ENCODE data around the gene ST6GALNAC5.

Gene ST6GALNAC5

DNA sequence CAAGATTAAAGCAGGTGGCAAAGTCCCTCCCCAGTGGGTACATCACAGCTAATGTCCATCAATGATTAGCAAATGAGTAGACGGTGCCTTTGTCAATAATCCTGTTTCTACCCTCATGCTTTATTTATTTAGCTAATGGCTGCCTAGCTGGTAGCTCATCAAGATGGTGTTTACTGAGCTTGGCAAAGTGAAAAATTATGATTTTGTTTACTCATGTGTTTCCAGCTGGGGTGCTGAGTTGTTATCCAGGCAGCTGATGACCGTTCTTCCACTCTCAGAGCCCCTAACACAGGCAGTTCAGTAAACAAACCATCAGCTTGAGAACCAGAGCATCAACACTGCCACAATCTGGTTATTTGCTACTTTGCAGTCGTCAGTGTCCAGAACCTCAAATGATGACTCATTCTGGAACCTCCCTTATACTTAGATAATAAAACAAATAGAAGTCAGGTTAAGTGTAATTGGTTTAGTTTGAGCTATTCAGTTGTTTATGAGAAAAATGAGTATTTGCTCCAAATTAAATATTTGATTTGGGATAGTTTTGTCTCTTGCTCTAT lies 163.9 kb downstream of the ST6GALNAC5 start:
- in situ Hi-C loops (cut with HindIII; ENCODE audit: low pct_unique_long_range_greater_than_20kb, low sequenced_read_pairs) = no loop called here
- no peak for DNase-seq (ENCODE audit: low read depth in 1 of 2, low spot score in 1 of 2)
- no peak for TF ChIP-seq JUND (IDR thresholded peaks at IDR 0.05; ENCODE audit: low read depth)

DNA sequence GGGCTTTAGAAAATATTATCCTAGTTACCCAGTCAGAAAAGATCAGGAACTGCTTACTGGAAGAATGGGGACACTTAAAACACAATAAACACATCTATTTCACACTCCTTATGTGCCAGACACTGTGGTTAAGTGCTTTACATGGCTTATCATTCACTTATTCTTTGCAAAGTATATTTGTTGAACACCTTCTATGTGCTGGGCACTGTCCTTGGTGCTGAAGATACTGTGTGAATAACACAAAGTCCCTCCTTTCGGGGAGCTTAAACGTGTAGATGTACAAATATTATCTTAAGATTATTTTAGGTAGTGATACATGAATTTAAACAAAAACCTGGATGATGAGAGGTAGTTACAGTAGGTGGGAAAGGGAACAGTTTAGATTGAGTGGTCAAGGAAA lies 169.3 kb downstream of the ST6GALNAC5 start:
- peak in 1 of 2 experiments; percentile 53 for DNase-seq (ENCODE audit: low read depth in 1 of 2, low spot score in 1 of 2)
- TF ChIP-seq JUND (IDR thresholded peaks at IDR 0.05; ENCODE audit: low read depth) = no peak
- in situ Hi-C loops (cut with HindIII; ENCODE audit: low pct_unique_long_range_greater_than_20kb, low sequenced_read_pairs) = no loop called here

DNA sequence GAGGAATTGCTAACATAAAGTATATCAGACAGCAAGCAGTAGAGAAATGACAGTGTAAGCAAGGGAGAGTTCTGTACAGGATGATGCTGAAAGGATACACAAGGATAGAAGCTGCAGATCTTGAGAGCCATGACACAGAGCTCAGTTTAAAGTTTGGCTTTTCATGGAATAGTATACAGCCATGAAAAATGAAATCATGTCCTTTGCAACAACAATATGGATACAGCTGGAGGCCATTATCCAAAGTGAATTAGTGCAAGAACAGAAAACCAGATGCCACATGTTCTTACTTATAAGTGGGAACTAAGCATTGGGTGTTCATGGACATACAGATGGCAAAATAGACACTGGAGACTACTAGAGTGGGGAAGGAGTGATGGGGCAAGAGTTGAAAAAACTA lies 169.8 kb downstream of the ST6GALNAC5 start:
- no peak for TF ChIP-seq JUND (IDR thresholded peaks at IDR 0.05; ENCODE audit: low read depth)
- in situ Hi-C loops (cut with HindIII; ENCODE audit: low pct_unique_long_range_greater_than_20kb, low sequenced_read_pairs) = no loop called here
- no peak for DNase-seq (ENCODE audit: low read depth in 1 of 2, low spot score in 1 of 2)

DNA sequence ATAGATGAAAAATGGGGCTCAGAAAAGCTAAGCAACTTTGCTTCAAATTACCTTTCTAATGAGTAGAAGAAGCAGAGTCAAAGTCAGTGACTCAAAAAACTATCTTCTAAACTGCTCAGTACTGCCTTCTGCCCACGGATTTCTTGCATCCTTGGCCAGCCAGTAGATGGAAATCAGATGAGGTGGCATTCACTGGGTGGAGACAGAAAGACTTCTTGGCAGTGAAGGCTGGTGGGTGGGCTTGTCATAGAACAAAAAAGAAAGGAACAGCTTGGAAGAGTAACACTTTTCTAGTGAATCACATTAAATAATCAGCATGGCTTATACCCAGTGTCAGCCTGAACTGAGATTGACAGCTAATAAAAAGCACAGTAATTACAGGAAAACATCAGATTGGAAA lies 170.7 kb downstream of the ST6GALNAC5 start:
- no peak for DNase-seq (ENCODE audit: low read depth in 1 of 2, low spot score in 1 of 2)
- in situ Hi-C loops (cut with HindIII; ENCODE audit: low pct_unique_long_range_greater_than_20kb, low sequenced_read_pairs) = no loop called here
- TF ChIP-seq JUND (IDR thresholded peaks at IDR 0.05; ENCODE audit: low read depth) = no peak

DNA sequence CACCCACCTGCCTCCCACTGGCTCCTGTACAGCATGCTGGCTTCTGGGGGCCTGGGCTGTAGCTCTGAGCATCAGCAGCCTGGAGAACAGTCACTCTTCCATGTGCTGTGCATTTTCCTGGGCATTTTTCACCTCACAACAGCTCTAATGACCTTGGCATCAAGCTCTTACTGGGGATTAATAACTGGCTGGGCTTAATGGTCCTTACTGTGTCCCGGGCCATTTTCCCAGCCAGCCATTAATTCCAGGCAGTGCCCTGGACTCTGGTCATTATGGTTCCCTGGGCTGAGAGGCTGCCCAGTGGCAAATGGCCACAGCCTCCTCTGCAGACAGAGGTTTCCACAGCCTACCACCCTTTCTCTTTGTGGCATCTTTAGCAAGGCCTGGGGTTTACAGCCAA lies 171.8 kb downstream of the ST6GALNAC5 start:
- in situ Hi-C loops (cut with HindIII; ENCODE audit: low pct_unique_long_range_greater_than_20kb, low sequenced_read_pairs) = no loop called here
- no peak for TF ChIP-seq JUND (IDR thresholded peaks at IDR 0.05; ENCODE audit: low read depth)
- DNase-seq (ENCODE audit: low read depth in 1 of 2, low spot score in 1 of 2) = no peak

DNA sequence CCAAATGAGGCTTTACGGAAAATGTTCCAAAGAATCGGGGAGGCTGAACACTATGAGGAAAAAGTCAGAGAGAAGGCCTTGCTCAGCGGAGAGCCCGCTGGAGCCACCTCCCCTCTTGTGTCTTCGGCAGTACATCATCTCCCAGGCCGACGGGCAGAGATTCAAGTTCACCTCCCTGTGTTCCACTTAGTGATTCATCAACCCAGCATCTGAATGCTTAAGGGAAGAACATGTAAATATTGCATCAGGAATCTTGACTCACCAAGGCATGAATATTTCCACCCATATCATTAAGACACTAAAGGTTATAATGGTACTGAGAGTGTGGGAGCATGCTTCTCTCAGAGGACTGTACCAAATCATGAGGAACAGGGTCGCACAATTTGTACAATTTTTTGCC lies 172.5 kb downstream of the ST6GALNAC5 start:
- no peak for TF ChIP-seq JUND (IDR thresholded peaks at IDR 0.05; ENCODE audit: low read depth)
- in situ Hi-C loops (cut with HindIII; ENCODE audit: low pct_unique_long_range_greater_than_20kb, low sequenced_read_pairs) = no loop called here
- DNase-seq (ENCODE audit: low read depth in 1 of 2, low spot score in 1 of 2) = no peak

DNA sequence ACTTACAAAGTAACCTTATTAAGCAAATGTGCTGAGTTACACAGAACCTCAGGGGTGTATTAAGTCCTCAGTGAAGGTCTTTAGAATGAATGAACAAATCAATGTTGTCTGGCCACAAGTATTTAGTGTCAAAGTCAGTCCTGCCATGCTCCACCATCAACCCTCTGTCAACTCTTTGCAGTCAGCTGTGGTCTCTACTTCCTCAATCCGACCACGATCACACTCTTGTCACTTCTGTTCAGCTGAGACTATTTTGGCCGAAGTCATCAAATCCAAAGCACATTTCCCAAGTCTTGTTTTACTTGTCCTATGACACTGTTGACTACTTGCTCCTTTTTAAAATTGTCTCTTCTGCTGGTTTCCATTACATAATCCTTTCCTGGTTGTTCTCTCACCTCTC lies 173.5 kb downstream of the ST6GALNAC5 start:
- TF ChIP-seq JUND (IDR thresholded peaks at IDR 0.05; ENCODE audit: low read depth) = no peak
- DNase-seq (ENCODE audit: low read depth in 1 of 2, low spot score in 1 of 2) = no peak
- in situ Hi-C loops (cut with HindIII; ENCODE audit: low pct_unique_long_range_greater_than_20kb, low sequenced_read_pairs) = no loop called here

DNA sequence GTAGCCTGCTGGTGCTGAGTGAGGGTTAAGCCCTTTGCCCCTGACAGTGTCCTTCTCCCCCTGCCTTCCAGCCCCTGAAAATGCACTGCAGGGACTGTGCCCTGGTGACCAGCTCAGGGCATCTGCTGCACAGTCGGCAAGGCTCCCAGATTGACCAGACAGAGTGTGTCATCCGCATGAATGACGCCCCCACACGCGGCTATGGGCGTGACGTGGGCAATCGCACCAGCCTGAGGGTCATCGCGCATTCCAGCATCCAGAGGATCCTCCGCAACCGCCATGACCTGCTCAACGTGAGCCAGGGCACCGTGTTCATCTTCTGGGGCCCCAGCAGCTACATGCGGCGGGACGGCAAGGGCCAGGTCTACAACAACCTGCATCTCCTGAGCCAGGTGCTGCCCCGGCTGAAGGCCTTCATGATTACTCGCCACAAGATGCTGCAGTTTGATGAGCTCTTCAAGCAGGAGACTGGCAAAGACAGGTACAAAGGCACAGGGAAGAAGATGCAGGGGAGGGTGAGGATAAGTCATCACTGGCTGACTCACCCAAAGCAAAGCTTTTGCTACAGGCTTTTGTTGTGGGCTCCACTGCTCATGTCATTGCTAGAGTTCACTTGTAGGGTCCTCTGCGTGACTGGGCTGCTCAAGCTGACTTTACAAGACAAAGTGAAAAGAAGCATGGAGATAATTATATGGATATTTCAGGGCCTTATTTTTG lies 177.0 kb downstream of the ST6GALNAC5 start:
- DNase-seq (ENCODE audit: low read depth in 1 of 2, low spot score in 1 of 2) = no peak
- no peak for TF ChIP-seq JUND (IDR thresholded peaks at IDR 0.05; ENCODE audit: low read depth)
- in situ Hi-C loops (cut with HindIII; ENCODE audit: low pct_unique_long_range_greater_than_20kb, low sequenced_read_pairs) = no loop called here

DNA sequence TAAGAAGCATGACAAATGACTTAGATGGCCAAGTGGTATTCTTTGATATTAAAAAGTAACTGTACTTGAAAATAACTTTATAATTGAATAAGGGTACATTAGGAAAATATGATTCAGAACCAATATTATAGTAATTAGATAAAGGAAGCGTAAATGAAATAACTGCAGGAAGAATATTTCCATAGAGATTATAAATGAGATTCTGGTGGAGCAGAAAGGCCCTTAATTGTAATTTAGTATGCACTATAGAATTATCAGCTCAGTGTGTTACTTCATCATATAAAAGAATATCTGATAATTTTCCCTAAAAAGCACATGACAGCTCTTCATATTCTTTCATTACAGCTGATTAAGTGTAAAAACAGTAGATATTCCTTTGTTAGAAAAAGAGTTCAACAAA lies 180.3 kb downstream of the ST6GALNAC5 start:
- TF ChIP-seq JUND (IDR thresholded peaks at IDR 0.05; ENCODE audit: low read depth) = no peak
- in situ Hi-C loops (cut with HindIII; ENCODE audit: low pct_unique_long_range_greater_than_20kb, low sequenced_read_pairs) = no loop called here
- DNase-seq (ENCODE audit: low read depth in 1 of 2, low spot score in 1 of 2) = no peak

DNA sequence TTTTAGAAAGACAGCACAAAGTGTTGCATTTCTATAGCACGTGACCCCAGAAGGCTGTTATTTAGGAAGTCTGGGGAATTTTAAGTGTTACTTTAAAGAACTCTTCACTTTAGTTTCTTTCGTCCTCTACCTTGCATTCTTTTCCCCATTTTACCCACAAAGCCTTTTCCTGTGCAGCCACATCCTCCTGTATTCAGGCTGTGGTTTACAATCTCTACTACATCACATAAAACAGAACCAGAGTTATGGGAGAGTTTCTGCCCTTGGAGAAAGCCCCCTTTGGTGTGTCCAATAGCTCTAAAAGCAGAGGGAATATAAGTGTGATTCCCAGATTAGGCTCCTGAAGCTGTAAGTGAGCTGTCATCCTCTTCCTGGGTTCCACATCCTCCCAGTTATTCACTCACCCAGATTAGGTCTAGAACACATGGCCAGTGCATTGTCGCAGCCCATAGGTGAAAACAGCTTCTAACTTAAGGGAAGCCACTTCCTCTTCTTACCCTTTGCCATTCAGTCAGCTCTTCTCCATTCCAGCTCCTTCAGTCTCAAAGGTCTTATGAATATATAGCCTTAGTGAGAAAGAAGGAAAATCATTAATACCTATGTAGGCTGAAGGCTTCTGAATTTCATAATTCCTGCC lies 180.8 kb downstream of the ST6GALNAC5 start:
- in situ Hi-C loops (cut with HindIII; ENCODE audit: low pct_unique_long_range_greater_than_20kb, low sequenced_read_pairs) = no loop called here
- no peak for DNase-seq (ENCODE audit: low read depth in 1 of 2, low spot score in 1 of 2)
- no peak for TF ChIP-seq JUND (IDR thresholded peaks at IDR 0.05; ENCODE audit: low read depth)

DNA sequence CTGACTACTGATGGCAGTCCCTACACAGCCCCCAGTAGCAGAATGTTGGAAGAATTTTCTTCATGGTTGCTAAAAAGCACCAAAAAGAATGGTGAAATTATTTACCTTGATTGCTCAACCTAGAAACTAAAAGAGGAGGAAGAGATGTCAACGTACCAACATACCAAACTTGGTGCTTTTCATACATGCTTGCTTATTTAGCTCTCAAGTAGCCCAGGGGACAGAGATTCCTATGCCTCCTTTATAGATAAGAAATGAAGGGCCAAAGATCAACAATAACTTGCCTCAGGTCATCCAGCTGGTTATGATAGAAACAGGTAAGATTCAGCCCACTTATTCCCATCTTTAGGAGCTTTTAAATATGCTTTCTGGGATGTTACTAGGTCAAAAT lies 181.3 kb downstream of the ST6GALNAC5 start:
- no peak for TF ChIP-seq JUND (IDR thresholded peaks at IDR 0.05; ENCODE audit: low read depth)
- in situ Hi-C loops (cut with HindIII; ENCODE audit: low pct_unique_long_range_greater_than_20kb, low sequenced_read_pairs) = no loop called here
- DNase-seq (ENCODE audit: low read depth in 1 of 2, low spot score in 1 of 2) = no peak

DNA sequence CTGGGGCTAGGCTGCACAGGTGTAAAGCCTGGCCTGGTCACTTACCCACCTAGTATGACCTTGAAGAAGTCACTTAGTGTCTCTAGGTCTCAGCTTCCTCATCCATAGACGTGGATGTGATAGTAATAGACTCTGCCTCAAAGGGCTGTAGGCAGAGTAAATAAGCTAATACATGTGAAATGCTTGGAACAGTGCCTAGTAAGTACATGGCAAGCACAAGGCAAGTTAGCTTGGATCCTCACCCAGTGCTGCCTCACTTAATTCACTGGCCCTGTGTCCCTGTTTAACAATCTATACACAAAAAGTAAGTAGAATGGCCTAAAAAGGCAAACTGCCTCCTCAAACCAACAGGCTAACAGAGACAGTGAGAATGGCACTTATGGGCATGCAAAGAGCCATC lies 184.1 kb downstream of the ST6GALNAC5 start:
- no peak for DNase-seq (ENCODE audit: low read depth in 1 of 2, low spot score in 1 of 2)
- in situ Hi-C loops (cut with HindIII; ENCODE audit: low pct_unique_long_range_greater_than_20kb, low sequenced_read_pairs) = no loop called here

DNA sequence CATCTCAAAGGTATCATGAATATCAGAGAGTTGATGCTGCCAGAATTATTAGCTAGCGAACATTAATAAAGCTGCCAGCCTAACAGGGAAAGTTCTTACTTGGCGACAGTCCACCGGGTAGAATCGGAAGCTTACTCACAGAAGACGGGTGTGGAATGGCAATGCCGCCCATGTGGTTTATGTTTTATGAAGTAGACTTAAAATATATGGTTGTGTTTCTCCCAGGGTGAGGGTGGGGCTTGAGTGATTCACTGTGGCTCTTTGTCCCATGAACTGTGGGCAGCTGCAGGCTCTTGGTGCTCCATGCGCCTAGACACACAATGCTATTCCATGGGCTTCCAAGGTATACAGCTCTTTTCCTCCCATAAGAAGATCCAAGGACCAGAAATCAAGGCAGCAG lies 189.2 kb downstream of the ST6GALNAC5 start:
- no peak for TF ChIP-seq JUND (IDR thresholded peaks at IDR 0.05; ENCODE audit: low read depth)
- in situ Hi-C loops (cut with HindIII; ENCODE audit: low pct_unique_long_range_greater_than_20kb, low sequenced_read_pairs) = no loop called here
- DNase-seq (ENCODE audit: low read depth in 1 of 2, low spot score in 1 of 2) = no peak

More for the DNA sequence above, 184.1 kb downstream of the ST6GALNAC5 start:
- TF ChIP-seq JUND (IDR thresholded peaks at IDR 0.05; ENCODE audit: low read depth) = no peak

All from T47D (cell line).